Measurements from ENCODE around the gene DDAH1.

GRCh38 chr1:85273397-85273796, 191.6 kb downstream of the DDAH1 start:
- TF ChIP-seq CTCF (IDR thresholded peaks at IDR 0.05) (no peak), POLR2AphosphoS5 (IDR thresholded peaks at IDR 0.05) (no peak)

All from gastroesophageal sphincter (tissue), 3 donors.